Breast epithelium (tissue), 3 donors: ENCODE data around the gene SLC16A9.
"Not testable (repeated sequence)": the region's sequence is repeated elsewhere in the genome, so short reads cannot be mapped to it uniquely, and the experiment has no call there.

Experiments used
- POLR2A ChIP-seq: fragments of 450-650 bp; IDR thresholded peaks from one replicate; pipeline ENCODE4 v1.6.1; 2016; ENCODE audit warnings: antibody characterized with exemption, mild to moderate bottlenecking, moderate library complexity
- POLR2AphosphoS5 ChIP-seq, 3 donors: sonication (generic); formaldehyde crosslinking; IDR thresholded peaks; one replicate each; pipeline ENCODE4 v1.6.1; 2017; ENCODE audit warnings: antibody characterized with exemption in 3 of 3
- TF ChIP-seq, protein P1 (sequence below), 3 donors: fragments of 450-650 bp; IDR thresholded peaks; one replicate each; pipeline ENCODE4 v1.5.1; 2016 to 2017; ENCODE audit warnings: antibody characterized with exemption in 3 of 3, mild to moderate bottlenecking in 3 of 3, moderate library complexity in 3 of 3

DNA sequence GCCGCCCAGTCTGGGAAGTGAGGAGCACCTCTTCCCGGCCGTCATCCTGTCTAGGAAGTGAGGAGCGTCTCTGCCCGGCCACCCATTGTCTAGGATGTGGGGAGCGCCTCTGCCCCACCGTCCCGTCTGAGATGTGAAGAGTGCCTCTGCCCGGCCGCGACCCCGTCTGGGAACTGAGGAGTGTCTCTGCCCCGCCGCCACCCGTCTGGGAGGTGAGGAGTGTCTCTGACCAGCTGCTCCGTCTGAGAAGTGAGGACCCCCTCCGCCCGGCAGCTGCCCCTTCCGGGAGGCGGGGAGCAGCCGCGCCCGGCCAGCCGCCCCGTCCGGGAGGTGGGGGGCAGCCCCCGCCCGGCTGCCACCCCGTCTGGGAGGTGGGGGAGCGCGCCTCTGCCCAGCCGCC lies 34.5 kb upstream of the SLC16A9 start:
- TF ChIP-seq, protein P1, sequence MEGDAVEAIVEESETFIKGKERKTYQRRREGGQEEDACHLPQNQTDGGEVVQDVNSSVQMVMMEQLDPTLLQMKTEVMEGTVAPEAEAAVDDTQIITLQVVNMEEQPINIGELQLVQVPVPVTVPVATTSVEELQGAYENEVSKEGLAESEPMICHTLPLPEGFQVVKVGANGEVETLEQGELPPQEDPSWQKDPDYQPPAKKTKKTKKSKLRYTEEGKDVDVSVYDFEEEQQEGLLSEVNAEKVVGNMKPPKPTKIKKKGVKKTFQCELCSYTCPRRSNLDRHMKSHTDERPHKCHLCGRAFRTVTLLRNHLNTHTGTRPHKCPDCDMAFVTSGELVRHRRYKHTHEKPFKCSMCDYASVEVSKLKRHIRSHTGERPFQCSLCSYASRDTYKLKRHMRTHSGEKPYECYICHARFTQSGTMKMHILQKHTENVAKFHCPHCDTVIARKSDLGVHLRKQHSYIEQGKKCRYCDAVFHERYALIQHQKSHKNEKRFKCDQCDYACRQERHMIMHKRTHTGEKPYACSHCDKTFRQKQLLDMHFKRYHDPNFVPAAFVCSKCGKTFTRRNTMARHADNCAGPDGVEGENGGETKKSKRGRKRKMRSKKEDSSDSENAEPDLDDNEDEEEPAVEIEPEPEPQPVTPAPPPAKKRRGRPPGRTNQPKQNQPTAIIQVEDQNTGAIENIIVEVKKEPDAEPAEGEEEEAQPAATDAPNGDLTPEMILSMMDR (IDR thresholded peaks at IDR 0.05): not testable (repeated sequence)
- not testable (repeated sequence) for TF ChIP-seq POLR2A; POLR2AphosphoS5 (IDR thresholded peaks at IDR 0.05)
